Endothelial cell of umbilical vein (primary cell): ENCODE data around the gene RDH13.

Source experiments
- CTCF ChIP-seq, 2 donors: IDR thresholded peaks; 1 replicate in 1 of 2; 2 replicates in 1 of 2; pipeline ENCODE4 v1.5.1; 2011; ENCODE audit warnings: low read length in 2 of 2, mild to moderate bottlenecking in 2 of 2, moderate library complexity in 2 of 2, control low read depth in 1 of 2, inconsistent platforms in 1 of 2, low read depth in 1 of 2; ENCODE audit not compliant: insufficient read depth in 1 of 2; ENCODE audit errors: extremely low read depth in 1 of 2
- EZH2 ChIP-seq: IDR thresholded peaks from 2 replicates; pipeline ENCODE4 v1.6.1; 2012; ENCODE audit warnings: borderline replicate concordance, low read depth, mild to moderate bottlenecking, moderate library complexity, low read length, inconsistent platforms; ENCODE audit not compliant: severe bottlenecking
- POLR2A ChIP-seq: IDR thresholded peaks from 2 replicates; pipeline ENCODE4 v1.6.1; 2012; ENCODE audit warnings: low read depth, mild to moderate bottlenecking, control low read depth, low read length

GRCh38 chr19:55042688-55043087, 20.3 kb downstream of the RDH13 start:
- TF ChIP-seq CTCF (IDR thresholded peaks at IDR 0.05; ENCODE audit: extremely low read depth in 1 of 2, insufficient read depth in 1 of 2, low read depth in 1 of 2, low read length in 2 of 2) = no peak
- TF ChIP-seq POLR2A = no peak
- TF ChIP-seq EZH2 = no peak
